Measurements from ENCODE around the gene RXFP1.

Gene RXFP1

DNA sequence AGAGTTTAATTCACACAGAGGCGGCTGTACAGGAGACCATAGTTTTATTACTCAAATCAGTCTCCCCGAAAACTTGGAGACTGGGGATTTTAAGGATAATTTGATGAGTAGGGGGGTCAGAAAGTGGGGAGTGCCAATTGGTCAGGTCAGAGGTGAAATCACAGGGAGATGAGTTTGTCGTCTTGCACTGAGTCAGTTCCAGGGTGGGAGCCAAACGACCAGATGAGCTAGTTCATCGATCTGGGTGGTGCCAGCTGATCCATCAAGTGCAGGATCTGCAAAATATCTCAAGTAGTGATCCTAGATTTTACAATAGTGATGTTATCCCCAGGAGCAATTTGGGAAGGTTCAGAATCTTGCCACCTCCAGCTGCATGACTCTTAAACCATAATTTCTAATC lies 154.4 kb downstream of the RXFP1 start:
- TF ChIP-seq, protein P1, sequence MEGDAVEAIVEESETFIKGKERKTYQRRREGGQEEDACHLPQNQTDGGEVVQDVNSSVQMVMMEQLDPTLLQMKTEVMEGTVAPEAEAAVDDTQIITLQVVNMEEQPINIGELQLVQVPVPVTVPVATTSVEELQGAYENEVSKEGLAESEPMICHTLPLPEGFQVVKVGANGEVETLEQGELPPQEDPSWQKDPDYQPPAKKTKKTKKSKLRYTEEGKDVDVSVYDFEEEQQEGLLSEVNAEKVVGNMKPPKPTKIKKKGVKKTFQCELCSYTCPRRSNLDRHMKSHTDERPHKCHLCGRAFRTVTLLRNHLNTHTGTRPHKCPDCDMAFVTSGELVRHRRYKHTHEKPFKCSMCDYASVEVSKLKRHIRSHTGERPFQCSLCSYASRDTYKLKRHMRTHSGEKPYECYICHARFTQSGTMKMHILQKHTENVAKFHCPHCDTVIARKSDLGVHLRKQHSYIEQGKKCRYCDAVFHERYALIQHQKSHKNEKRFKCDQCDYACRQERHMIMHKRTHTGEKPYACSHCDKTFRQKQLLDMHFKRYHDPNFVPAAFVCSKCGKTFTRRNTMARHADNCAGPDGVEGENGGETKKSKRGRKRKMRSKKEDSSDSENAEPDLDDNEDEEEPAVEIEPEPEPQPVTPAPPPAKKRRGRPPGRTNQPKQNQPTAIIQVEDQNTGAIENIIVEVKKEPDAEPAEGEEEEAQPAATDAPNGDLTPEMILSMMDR (IDR thresholded peaks at IDR 0.05; ENCODE audit: insufficient read depth, low read length): no peak
- TF ChIP-seq, protein P2, sequence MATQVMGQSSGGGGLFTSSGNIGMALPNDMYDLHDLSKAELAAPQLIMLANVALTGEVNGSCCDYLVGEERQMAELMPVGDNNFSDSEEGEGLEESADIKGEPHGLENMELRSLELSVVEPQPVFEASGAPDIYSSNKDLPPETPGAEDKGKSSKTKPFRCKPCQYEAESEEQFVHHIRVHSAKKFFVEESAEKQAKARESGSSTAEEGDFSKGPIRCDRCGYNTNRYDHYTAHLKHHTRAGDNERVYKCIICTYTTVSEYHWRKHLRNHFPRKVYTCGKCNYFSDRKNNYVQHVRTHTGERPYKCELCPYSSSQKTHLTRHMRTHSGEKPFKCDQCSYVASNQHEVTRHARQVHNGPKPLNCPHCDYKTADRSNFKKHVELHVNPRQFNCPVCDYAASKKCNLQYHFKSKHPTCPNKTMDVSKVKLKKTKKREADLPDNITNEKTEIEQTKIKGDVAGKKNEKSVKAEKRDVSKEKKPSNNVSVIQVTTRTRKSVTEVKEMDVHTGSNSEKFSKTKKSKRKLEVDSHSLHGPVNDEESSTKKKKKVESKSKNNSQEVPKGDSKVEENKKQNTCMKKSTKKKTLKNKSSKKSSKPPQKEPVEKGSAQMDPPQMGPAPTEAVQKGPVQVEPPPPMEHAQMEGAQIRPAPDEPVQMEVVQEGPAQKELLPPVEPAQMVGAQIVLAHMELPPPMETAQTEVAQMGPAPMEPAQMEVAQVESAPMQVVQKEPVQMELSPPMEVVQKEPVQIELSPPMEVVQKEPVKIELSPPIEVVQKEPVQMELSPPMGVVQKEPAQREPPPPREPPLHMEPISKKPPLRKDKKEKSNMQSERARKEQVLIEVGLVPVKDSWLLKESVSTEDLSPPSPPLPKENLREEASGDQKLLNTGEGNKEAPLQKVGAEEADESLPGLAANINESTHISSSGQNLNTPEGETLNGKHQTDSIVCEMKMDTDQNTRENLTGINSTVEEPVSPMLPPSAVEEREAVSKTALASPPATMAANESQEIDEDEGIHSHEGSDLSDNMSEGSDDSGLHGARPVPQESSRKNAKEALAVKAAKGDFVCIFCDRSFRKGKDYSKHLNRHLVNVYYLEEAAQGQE (IDR thresholded peaks at IDR 0.05; ENCODE audit: insufficient replicate concordance, low read depth): no peak
- no peak for TF ChIP-seq GABPA (IDR thresholded peaks at IDR 0.05; ENCODE audit: low read depth)
- TF ChIP-seq POLR2AphosphoS5 (IDR thresholded peaks at IDR 0.05; ENCODE audit: low read depth): no peak
- no peak for TF ChIP-seq SPI1 (IDR thresholded peaks at IDR 0.05; ENCODE audit: borderline replicate concordance, low read depth)
- H3K27ac ChIP-seq (replicated peaks): no peak overlapping the region
- no peaks in the 10 kb centered on the region for H3K27me3 ChIP-seq (ENCODE audit: insufficient read depth, poor library complexity, severe bottlenecking)
- DNase-seq (ENCODE audit: low read depth in 1 of 2, low spot score in 1 of 2): no peak
- H3K4me3 ChIP-seq (replicated peaks; ENCODE audit: insufficient read depth, low read length): no peak overlapping the region

DNA sequence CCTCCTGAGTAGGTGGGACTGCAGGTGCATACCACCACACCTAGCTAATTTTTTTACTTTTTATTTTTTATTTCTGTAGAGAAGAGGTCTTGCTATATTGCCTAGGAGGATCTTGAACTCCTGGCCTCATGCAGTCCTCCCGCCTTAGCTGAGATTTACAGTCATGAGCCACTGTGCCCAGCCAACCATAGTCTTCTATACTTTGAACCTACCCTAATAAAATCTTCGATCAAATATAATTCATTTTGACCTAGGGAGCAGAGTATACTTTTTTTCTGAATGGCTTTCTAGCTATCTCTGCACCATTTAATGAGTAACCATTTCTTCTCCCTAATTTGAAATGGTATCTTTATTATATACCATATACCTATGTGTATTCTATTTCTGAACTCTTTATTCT lies 157.1 kb downstream of the RXFP1 start:
- H3K27ac ChIP-seq (replicated peaks): no peak overlapping the region
- TF ChIP-seq SPI1 (IDR thresholded peaks at IDR 0.05; ENCODE audit: borderline replicate concordance, low read depth) (no peak), POLR2AphosphoS5 (IDR thresholded peaks at IDR 0.05; ENCODE audit: low read depth) (no peak), GABPA (IDR thresholded peaks at IDR 0.05; ENCODE audit: low read depth) (no peak)
- TF ChIP-seq, protein P2 (IDR thresholded peaks at IDR 0.05; ENCODE audit: insufficient replicate concordance, low read depth): no peak
- TF ChIP-seq, protein P1 (IDR thresholded peaks at IDR 0.05; ENCODE audit: insufficient read depth, low read length): no peak
- DNase-seq (ENCODE audit: low read depth in 1 of 2, low spot score in 1 of 2): no peak
- H3K27me3 ChIP-seq (ENCODE audit: insufficient read depth, poor library complexity, severe bottlenecking): no peaks in the 10 kb centered on the region
- no peak overlapping the region for H3K4me3 ChIP-seq (replicated peaks; ENCODE audit: insufficient read depth, low read length)

DNA sequence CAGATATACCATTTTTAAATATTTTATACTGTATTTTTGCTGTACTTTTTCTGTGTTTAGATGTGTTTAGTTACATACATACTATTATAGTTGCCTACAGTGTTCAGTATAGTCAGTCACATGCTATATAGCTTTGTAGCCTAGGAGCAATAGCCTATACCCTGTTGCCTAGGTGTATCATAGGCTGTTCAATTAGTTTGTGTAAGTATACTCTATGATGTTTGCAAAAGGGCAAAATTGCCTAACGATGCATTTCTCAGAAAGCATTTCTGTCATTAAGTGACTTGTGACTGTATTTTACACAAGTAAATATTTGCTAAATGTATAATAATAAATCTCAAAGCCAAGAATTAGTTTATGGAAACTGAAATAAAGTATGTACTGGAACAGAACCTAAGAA lies 159.9 kb downstream of the RXFP1 start:
- TF ChIP-seq, protein P2 (IDR thresholded peaks at IDR 0.05; ENCODE audit: insufficient replicate concordance, low read depth): no peak
- TF ChIP-seq GABPA (IDR thresholded peaks at IDR 0.05; ENCODE audit: low read depth): no peak
- no peak for TF ChIP-seq SPI1 (IDR thresholded peaks at IDR 0.05; ENCODE audit: borderline replicate concordance, low read depth)
- TF ChIP-seq POLR2AphosphoS5 (IDR thresholded peaks at IDR 0.05; ENCODE audit: low read depth): no peak
- TF ChIP-seq, protein P1 (IDR thresholded peaks at IDR 0.05; ENCODE audit: insufficient read depth, low read length): no peak

More for the DNA sequence above, 159.9 kb downstream of the RXFP1 start:
- no peak for DNase-seq (ENCODE audit: low read depth in 1 of 2, low spot score in 1 of 2)
- Histone ChIP-seq H3K4me3 (replicated peaks; ENCODE audit: insufficient read depth, low read length) (no peak overlapping the region), H3K27ac (replicated peaks) (no peak overlapping the region), H3K27me3 (ENCODE audit: insufficient read depth, poor library complexity, severe bottlenecking) (no peaks in the 10 kb centered on the region)

All from HL-60 (cell line).